WTC11 (cell line): ENCODE results near the gene PPARA. TPM values are rescaled to one million over a fixed set of nuclear protein-coding genes. Genes with fewer than 3 reads are reported as not detected.

Experiments
- ATAC-seq: fragments of 200-7000 bp; cut with Tn5 transposase; 2 replicates; pipeline ENCODE4 v1.10.0; 2021; ENCODE audit warnings: mild to moderate bottlenecking, moderate library complexity
- CTCF ChIA-PET: fragments of 300-600 bp; sonication (Branson Sonifier 250); formaldehyde crosslinking; loops from one replicate; lab custom pipeline; 2021; ENCODE audit warnings: antibody characterized with exemption; lab: Charles Lee
- POLR2A ChIA-PET: fragments of 350-600 bp; sonication (Branson Sonifier 250); formaldehyde crosslinking; loops from one replicate; lab custom pipeline; 2021; ENCODE audit warnings: antibody characterized with exemption; lab: Charles Lee
- DNase-seq: peaks from one replicate; pipeline ENCODE4 v3.0.0; 2021; ENCODE audit warnings: low spot score
- H3K27ac Mint-ChIP-seq: 2 replicates; pipeline ENCODE4 v1.8.0; 2021; ENCODE audit warnings: mixed read lengths
- H3K27me3 Mint-ChIP-seq: 2 replicates; pipeline ENCODE4 v1.8.0; 2021; ENCODE audit warnings: low read depth, mild to moderate bottlenecking, moderate library complexity, mixed read lengths
- H3K36me3 Mint-ChIP-seq: 2 replicates; pipeline ENCODE4 v1.8.0; 2021; ENCODE audit warnings: mixed read lengths
- H3K4me1 Mint-ChIP-seq: 2 replicates; pipeline ENCODE4 v1.8.0; 2022; ENCODE audit warnings: mixed read lengths
- H3K4me3 Mint-ChIP-seq: 2 replicates; pipeline ENCODE4 v1.8.0; 2021; ENCODE audit warnings: mild to moderate bottlenecking, moderate library complexity, mixed read lengths
- H3K9me3 Mint-ChIP-seq: 2 replicates; pipeline ENCODE4 v1.8.0; 2021; ENCODE audit warnings: mixed read lengths
- CREM ChIP-seq: sonication (generic); formaldehyde crosslinking; IDR thresholded peaks from 2 replicates; pipeline ENCODE4 v1.8.1; 2022; ENCODE audit warnings: mild to moderate bottlenecking, missing genetic modification reagents, moderate library complexity
- GABPB1 ChIP-seq: sonication (generic); formaldehyde crosslinking; IDR thresholded peaks from 2 replicates; pipeline ENCODE4 v1.8.1; 2023; ENCODE audit warnings: mild to moderate bottlenecking, missing genetic modification reagents
- KAT7 ChIP-seq: sonication (generic); formaldehyde crosslinking; IDR thresholded peaks from 2 replicates; pipeline ENCODE4 v1.8.1; 2023; ENCODE audit warnings: missing genetic modification reagents, mild to moderate bottlenecking, borderline replicate concordance
- MXD4 ChIP-seq: fragments of 250-450 bp; sonication (Bioruptor Pico); IDR thresholded peaks from 2 replicates; pipeline ENCODE4 v1.8.0; 2021; ENCODE audit warnings: mild to moderate bottlenecking, moderate library complexity, borderline replicate concordance
- NR1H2 ChIP-seq: sonication (generic); formaldehyde crosslinking; IDR thresholded peaks from 2 replicates; pipeline ENCODE4 v1.9.0; 2021; ENCODE audit warnings: mild to moderate bottlenecking, moderate library complexity, missing genetic modification reagents
- SMAD3 ChIP-seq: sonication (generic); formaldehyde crosslinking; IDR thresholded peaks from 2 replicates; pipeline ENCODE4 v1.8.0; 2022; ENCODE audit warnings: missing genetic modification reagents, mild to moderate bottlenecking, borderline replicate concordance
- SOX15 ChIP-seq: fragments of 250-450 bp; sonication (Bioruptor Pico); IDR thresholded peaks from 2 replicates; pipeline ENCODE4 v1.9.0; 2021; ENCODE audit warnings: mild to moderate bottlenecking
- TCF7 ChIP-seq: sonication (generic); formaldehyde crosslinking; IDR thresholded peaks from 2 replicates; pipeline ENCODE4 v1.8.0; 2022; ENCODE audit warnings: mild to moderate bottlenecking, low read depth, missing genetic modification reagents, moderate library complexity
- TEAD1 ChIP-seq: sonication (generic); formaldehyde crosslinking; IDR thresholded peaks from 2 replicates; pipeline ENCODE4 v1.8.0; 2022; ENCODE audit warnings: mild to moderate bottlenecking, missing genetic modification reagents
- TP53 ChIP-seq: sonication (generic); formaldehyde crosslinking; IDR thresholded peaks from 2 replicates; pipeline ENCODE4 v1.8.1; 2023; ENCODE audit warnings: mild to moderate bottlenecking, missing genetic modification reagents
- ZNF121 ChIP-seq: sonication (generic); formaldehyde crosslinking; IDR thresholded peaks from 2 replicates; pipeline ENCODE4 v1.8.0; 2023; ENCODE audit warnings: missing genetic modification reagents
- ZNF232 ChIP-seq: sonication (generic); formaldehyde crosslinking; IDR thresholded peaks from 2 replicates; pipeline ENCODE4 v1.8.0; 2022; ENCODE audit warnings: mild to moderate bottlenecking, missing genetic modification reagents
- ZNF263 ChIP-seq: sonication (generic); formaldehyde crosslinking; IDR thresholded peaks from 2 replicates; pipeline ENCODE4 v1.8.1; 2022; ENCODE audit warnings: low read depth, mild to moderate bottlenecking, moderate library complexity, missing genetic modification reagents
- total RNA-seq: library from RNA; stranded (reverse); gene quantifications from 3 replicates; pipeline ENCODE4 v1.2.3, GENCODE V29; 2021
- TF ChIP-seq, protein P1 (sequence below): sonication (generic); formaldehyde crosslinking; IDR thresholded peaks from 2 replicates; pipeline ENCODE4 v1.8.1; 2022; ENCODE audit warnings: low read depth, missing genetic modification reagents, borderline replicate concordance
- TF ChIP-seq, protein P2 (sequence below): sonication (generic); formaldehyde crosslinking; IDR thresholded peaks from 2 replicates; pipeline ENCODE4 v1.8.1; 2023; ENCODE audit warnings: mild to moderate bottlenecking, missing genetic modification reagents
- TF ChIP-seq, protein P3 (sequence below): sonication (generic); formaldehyde crosslinking; IDR thresholded peaks from 2 replicates; pipeline ENCODE4 v1.8.0; 2022; ENCODE audit warnings: mild to moderate bottlenecking, missing genetic modification reagents
- TF ChIP-seq, protein P4 (sequence below): sonication (generic); formaldehyde crosslinking; IDR thresholded peaks from 2 replicates; pipeline ENCODE4 v1.8.0; 2022; ENCODE audit warnings: missing genetic modification reagents
- TF ChIP-seq, protein P5 (sequence below): sonication (generic); formaldehyde crosslinking; IDR thresholded peaks from 2 replicates; pipeline ENCODE4 v1.8.0; 2022; ENCODE audit warnings: mild to moderate bottlenecking, missing genetic modification reagents
- TF ChIP-seq, protein P6 (sequence below): sonication (generic); formaldehyde crosslinking; IDR thresholded peaks from 2 replicates; pipeline ENCODE4 v1.8.1; 2023; ENCODE audit warnings: mild to moderate bottlenecking, missing genetic modification reagents, borderline replicate concordance
- TF ChIP-seq, protein P7 (sequence below): sonication (generic); formaldehyde crosslinking; IDR thresholded peaks from 2 replicates; pipeline ENCODE4 v1.8.1; 2023; ENCODE audit warnings: mild to moderate bottlenecking, missing genetic modification reagents, moderate library complexity

The PPARA gene
- total RNA-seq, 1 experiment from 2014 or later: 9.3 TPM

DNA sequence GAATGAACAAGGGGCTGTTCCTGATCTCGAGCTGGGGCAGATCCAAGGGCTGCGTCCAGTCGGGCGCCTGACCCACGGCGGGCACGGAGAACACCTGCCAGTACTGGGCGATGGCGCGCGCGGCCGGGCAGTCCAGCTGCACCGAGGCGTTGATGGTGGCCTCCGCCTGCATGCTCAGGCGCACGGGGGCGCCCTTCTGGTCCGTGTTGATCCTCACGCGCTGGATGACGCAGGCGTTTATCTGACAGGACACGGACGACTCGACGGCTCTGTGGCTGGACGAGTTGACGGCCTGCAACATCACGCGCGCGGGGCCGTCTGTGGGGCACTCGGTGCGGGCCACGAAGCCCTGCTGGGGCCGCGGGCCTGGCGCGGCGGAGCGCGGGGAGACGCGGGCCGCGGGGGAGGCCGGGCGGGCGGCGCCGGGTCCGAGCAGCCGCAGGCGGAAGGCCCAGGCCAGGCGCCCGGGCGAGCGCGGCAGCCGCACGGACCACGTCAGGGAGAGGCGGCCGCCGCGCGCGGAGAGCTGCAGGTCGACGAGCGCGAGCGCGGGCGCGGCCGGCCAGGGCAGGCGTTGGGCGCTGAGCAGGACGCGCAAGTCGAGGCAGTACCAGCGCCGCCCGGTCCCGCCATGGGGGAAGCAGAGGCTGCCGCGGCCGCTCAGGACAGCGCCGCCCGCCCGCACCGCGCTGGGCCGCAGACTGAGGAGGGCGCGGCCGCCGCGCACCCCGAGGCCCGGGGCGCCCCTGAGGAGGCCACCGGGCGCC, 112.3 kb downstream of the PPARA start:
- H3K36me3 Mint-ChIP-seq: peaks cover 32% of the 10 kb centered on the region
- POLR2A ChIA-PET: interaction anchor here (1.3 to 1.5 kb wide), 2 partner anchors 13 to 24 kb away, joined by 3 to 4 read pairs; partner anchors contain the start of gene CDPF1
- DNase-seq: peak; percentile 80
- peaks cover 35% of the 10 kb centered on the region for H3K9me3 Mint-ChIP-seq
- peak overlapping the region; percentile 53 for H3K4me3 Mint-ChIP-seq
- H3K27ac Mint-ChIP-seq: no peak overlapping the region
- peak; percentile 83 for ATAC-seq
- peaks cover 96% of the 10 kb centered on the region for H3K27me3 Mint-ChIP-seq
- CTCF ChIA-PET: interaction anchor here (1.0 to 2.8 kb wide), 6 partner anchors 13 to 140 kb away, joined by 3 to 25 read pairs (median 4); partner anchors contain the start of gene CDPF1
- H3K4me1 Mint-ChIP-seq: peaks cover 4% of the 10 kb centered on the region; the same call in 1 of the 2 replicates
- TF ChIP-seq, protein P1, sequence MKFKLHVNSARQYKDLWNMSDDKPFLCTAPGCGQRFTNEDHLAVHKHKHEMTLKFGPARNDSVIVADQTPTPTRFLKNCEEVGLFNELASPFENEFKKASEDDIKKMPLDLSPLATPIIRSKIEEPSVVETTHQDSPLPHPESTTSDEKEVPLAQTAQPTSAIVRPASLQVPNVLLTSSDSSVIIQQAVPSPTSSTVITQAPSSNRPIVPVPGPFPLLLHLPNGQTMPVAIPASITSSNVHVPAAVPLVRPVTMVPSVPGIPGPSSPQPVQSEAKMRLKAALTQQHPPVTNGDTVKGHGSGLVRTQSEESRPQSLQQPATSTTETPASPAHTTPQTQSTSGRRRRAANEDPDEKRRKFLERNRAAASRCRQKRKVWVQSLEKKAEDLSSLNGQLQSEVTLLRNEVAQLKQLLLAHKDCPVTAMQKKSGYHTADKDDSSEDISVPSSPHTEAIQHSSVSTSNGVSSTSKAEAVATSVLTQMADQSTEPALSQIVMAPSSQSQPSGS (CRISPR knock-in tag): peak; percentile 85; the same call in 1 of the 2 replicates
- TF ChIP-seq SMAD3 (CRISPR knock-in tag) (peak; percentile 81; the same call in 1 of the 2 replicates), ZNF232 (CRISPR knock-in tag) (peak; percentile 95), GABPB1 (CRISPR knock-in tag) (no peak), SOX15 (CRISPR knock-in tag) (no peak), KAT7 (no peak), ZNF263 (peak; percentile 63), ZNF121 (CRISPR knock-in tag) (peak; percentile 78; the same call in 1 of the 2 replicates), TP53 (CRISPR knock-in tag) (peak; percentile 95), MXD4 (no peak), TEAD1 (CRISPR knock-in tag) (peak; percentile 95), TCF7 (peak; percentile 38; the same call in 1 of the 2 replicates), CREM (CRISPR knock-in tag) (no peak), NR1H2 (CRISPR knock-in tag) (no peak)
- TF ChIP-seq, protein P2, sequence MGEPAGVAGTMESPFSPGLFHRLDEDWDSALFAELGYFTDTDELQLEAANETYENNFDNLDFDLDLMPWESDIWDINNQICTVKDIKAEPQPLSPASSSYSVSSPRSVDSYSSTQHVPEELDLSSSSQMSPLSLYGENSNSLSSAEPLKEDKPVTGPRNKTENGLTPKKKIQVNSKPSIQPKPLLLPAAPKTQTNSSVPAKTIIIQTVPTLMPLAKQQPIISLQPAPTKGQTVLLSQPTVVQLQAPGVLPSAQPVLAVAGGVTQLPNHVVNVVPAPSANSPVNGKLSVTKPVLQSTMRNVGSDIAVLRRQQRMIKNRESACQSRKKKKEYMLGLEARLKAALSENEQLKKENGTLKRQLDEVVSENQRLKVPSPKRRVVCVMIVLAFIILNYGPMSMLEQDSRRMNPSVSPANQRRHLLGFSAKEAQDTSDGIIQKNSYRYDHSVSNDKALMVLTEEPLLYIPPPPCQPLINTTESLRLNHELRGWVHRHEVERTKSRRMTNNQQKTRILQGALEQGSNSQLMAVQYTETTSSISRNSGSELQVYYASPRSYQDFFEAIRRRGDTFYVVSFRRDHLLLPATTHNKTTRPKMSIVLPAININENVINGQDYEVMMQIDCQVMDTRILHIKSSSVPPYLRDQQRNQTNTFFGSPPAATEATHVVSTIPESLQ (CRISPR knock-in tag): no peak
- TF ChIP-seq, protein P3, sequence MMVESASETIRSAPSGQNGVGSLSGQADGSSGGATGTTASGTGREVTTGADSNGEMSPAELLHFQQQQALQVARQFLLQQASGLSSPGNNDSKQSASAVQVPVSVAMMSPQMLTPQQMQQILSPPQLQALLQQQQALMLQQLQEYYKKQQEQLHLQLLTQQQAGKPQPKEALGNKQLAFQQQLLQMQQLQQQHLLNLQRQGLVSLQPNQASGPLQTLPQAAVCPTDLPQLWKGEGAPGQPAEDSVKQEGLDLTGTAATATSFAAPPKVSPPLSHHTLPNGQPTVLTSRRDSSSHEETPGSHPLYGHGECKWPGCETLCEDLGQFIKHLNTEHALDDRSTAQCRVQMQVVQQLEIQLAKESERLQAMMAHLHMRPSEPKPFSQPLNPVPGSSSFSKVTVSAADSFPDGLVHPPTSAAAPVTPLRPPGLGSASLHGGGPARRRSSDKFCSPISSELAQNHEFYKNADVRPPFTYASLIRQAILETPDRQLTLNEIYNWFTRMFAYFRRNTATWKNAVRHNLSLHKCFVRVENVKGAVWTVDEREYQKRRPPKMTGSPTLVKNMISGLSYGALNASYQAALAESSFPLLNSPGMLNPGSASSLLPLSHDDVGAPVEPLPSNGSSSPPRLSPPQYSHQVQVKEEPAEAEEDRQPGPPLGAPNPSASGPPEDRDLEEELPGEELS (CRISPR knock-in tag): peak; percentile 96
- TF ChIP-seq, protein P4, sequence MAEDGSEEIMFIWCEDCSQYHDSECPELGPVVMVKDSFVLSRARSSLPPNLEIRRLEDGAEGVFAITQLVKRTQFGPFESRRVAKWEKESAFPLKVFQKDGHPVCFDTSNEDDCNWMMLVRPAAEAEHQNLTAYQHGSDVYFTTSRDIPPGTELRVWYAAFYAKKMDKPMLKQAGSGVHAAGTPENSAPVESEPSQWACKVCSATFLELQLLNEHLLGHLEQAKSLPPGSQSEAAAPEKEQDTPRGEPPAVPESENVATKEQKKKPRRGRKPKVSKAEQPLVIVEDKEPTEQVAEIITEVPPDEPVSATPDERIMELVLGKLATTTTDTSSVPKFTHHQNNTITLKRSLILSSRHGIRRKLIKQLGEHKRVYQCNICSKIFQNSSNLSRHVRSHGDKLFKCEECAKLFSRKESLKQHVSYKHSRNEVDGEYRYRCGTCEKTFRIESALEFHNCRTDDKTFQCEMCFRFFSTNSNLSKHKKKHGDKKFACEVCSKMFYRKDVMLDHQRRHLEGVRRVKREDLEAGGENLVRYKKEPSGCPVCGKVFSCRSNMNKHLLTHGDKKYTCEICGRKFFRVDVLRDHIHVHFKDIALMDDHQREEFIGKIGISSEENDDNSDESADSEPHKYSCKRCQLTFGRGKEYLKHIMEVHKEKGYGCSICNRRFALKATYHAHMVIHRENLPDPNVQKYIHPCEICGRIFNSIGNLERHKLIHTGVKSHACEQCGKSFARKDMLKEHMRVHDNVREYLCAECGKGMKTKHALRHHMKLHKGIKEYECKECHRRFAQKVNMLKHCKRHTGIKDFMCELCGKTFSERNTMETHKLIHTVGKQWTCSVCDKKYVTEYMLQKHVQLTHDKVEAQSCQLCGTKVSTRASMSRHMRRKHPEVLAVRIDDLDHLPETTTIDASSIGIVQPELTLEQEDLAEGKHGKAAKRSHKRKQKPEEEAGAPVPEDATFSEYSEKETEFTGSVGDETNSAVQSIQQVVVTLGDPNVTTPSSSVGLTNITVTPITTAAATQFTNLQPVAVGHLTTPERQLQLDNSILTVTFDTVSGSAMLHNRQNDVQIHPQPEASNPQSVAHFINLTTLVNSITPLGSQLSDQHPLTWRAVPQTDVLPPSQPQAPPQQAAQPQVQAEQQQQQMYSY (CRISPR knock-in tag): peak; percentile 65
- TF ChIP-seq, protein P5, sequence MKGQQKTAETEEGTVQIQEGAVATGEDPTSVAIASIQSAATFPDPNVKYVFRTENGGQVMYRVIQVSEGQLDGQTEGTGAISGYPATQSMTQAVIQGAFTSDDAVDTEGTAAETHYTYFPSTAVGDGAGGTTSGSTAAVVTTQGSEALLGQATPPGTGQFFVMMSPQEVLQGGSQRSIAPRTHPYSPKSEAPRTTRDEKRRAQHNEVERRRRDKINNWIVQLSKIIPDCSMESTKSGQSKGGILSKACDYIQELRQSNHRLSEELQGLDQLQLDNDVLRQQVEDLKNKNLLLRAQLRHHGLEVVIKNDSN (CRISPR knock-in tag): peak; percentile 66; the same call in 1 of the 2 replicates
- TF ChIP-seq, protein P6, sequence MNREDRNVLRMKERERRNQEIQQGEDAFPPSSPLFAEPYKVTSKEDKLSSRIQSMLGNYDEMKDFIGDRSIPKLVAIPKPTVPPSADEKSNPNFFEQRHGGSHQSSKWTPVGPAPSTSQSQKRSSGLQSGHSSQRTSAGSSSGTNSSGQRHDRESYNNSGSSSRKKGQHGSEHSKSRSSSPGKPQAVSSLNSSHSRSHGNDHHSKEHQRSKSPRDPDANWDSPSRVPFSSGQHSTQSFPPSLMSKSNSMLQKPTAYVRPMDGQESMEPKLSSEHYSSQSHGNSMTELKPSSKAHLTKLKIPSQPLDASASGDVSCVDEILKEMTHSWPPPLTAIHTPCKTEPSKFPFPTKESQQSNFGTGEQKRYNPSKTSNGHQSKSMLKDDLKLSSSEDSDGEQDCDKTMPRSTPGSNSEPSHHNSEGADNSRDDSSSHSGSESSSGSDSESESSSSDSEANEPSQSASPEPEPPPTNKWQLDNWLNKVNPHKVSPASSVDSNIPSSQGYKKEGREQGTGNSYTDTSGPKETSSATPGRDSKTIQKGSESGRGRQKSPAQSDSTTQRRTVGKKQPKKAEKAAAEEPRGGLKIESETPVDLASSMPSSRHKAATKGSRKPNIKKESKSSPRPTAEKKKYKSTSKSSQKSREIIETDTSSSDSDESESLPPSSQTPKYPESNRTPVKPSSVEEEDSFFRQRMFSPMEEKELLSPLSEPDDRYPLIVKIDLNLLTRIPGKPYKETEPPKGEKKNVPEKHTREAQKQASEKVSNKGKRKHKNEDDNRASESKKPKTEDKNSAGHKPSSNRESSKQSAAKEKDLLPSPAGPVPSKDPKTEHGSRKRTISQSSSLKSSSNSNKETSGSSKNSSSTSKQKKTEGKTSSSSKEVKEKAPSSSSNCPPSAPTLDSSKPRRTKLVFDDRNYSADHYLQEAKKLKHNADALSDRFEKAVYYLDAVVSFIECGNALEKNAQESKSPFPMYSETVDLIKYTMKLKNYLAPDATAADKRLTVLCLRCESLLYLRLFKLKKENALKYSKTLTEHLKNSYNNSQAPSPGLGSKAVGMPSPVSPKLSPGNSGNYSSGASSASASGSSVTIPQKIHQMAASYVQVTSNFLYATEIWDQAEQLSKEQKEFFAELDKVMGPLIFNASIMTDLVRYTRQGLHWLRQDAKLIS (CRISPR knock-in tag): peak; percentile 58; the same call in 1 of the 2 replicates
- TF ChIP-seq, protein P7, sequence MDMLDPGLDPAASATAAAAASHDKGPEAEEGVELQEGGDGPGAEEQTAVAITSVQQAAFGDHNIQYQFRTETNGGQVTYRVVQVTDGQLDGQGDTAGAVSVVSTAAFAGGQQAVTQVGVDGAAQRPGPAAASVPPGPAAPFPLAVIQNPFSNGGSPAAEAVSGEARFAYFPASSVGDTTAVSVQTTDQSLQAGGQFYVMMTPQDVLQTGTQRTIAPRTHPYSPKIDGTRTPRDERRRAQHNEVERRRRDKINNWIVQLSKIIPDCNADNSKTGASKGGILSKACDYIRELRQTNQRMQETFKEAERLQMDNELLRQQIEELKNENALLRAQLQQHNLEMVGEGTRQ (CRISPR knock-in tag): no peak
